GM23248 (cell line): ENCODE data around the gene PTPRN2. TPM values are rescaled to one million over a fixed set of nuclear protein-coding genes. Genes with fewer than 3 reads are reported as not detected.
"Not testable (repeated sequence)": the region's sequence is repeated elsewhere in the genome, so short reads cannot be mapped to it uniquely, and the experiment has no call there.

Experiments
- DNase-seq: peaks from one replicate; pipeline ENCODE4 v3.0.0-alpha.2; 2015
- H2AFZ ChIP-seq: fragments of 200-600 bp; sonication (generic); 2 replicates; pipeline ENCODE4 v1.6.1; 2016; ENCODE audit warnings: antibody characterized with exemption
- H3F3A ChIP-seq: fragments of 200-600 bp; sonication (generic); 2 replicates; pipeline ENCODE4 v1.6.1; 2016; ENCODE audit warnings: mild to moderate bottlenecking, antibody characterized with exemption, mixed run types; ENCODE audit not compliant: insufficient read depth
- H3K27ac ChIP-seq: fragments of 200-600 bp; sonication (generic); 2 replicates; pipeline ENCODE4 v1.5.1; 2016; ENCODE audit warnings: mild to moderate bottlenecking
- H3K27me3 ChIP-seq: fragments of 200-600 bp; sonication (generic); replicated peaks from 2 replicates; pipeline ENCODE4 v1.6.1; 2016; ENCODE audit warnings: mild to moderate bottlenecking; ENCODE audit not compliant: insufficient read depth
- H3K36me3 ChIP-seq: fragments of 200-600 bp; sonication (generic); 2 replicates; pipeline ENCODE4 v1.6.1; 2016; ENCODE audit warnings: low read depth, mild to moderate bottlenecking
- H3K4me1 ChIP-seq: fragments of 200-600 bp; sonication (generic); 2 replicates; pipeline ENCODE4 v1.6.1; 2016; ENCODE audit warnings: mild to moderate bottlenecking; ENCODE audit not compliant: insufficient read depth
- H3K4me2 ChIP-seq: fragments of 200-600 bp; sonication (generic); one replicate; pipeline ENCODE4 v1.6.1; 2016; ENCODE audit warnings: mild to moderate bottlenecking; ENCODE audit not compliant: unreplicated experiment
- H3K4me3 ChIP-seq: fragments of 200-600 bp; sonication (generic); 2 replicates; pipeline ENCODE4 v1.5.1; 2016; ENCODE audit warnings: mild to moderate bottlenecking
- H3K79me2 ChIP-seq: fragments of 200-600 bp; sonication (generic); 2 replicates; pipeline ENCODE4 v1.6.1; 2016; ENCODE audit warnings: mild to moderate bottlenecking; ENCODE audit not compliant: insufficient read depth
- H3K9ac ChIP-seq: fragments of 200-600 bp; sonication (generic); 2 replicates; pipeline ENCODE4 v1.6.1; 2016; ENCODE audit warnings: mild to moderate bottlenecking
- H3K9me2 ChIP-seq: fragments of 200-600 bp; sonication (generic); 2 replicates; pipeline ENCODE4 v1.6.1; 2016; ENCODE audit warnings: mixed run types, mild to moderate bottlenecking, moderate library complexity; ENCODE audit not compliant: insufficient read depth
- H3K9me3 ChIP-seq: fragments of 200-600 bp; sonication (generic); one replicate; pipeline ENCODE4 v1.6.1; 2017; ENCODE audit warnings: low read depth
- H4K20me1 ChIP-seq: fragments of 200-600 bp; sonication (generic); 2 replicates; pipeline ENCODE4 v1.6.0; 2016; ENCODE audit not compliant: insufficient read depth
- EZH2 ChIP-seq: fragments of 200-600 bp; sonication (generic); IDR thresholded peaks from 2 replicates; pipeline ENCODE4 v1.6.1; 2018; ENCODE audit warnings: antibody characterized with exemption, mild to moderate bottlenecking; ENCODE audit not compliant: insufficient read depth, poor library complexity, severe bottlenecking
- EZH2phosphoT487 ChIP-seq: fragments of 200-600 bp; sonication (generic); IDR thresholded peaks from 2 replicates; pipeline ENCODE4 v1.6.1; 2018; ENCODE audit warnings: antibody characterized with exemption, moderate library complexity, mild to moderate bottlenecking, low read depth; ENCODE audit not compliant: insufficient read depth
- WGBS, 2 experiments: methylation state at CpG; one replicate each; pipeline ENCODE4 v1.1.6; 2015 to 2017; ENCODE audit warnings: low lambda C conversion rate in 2 of 2, low coverage in 1 of 2; ENCODE audit errors: missing lambda C conversion rate in 2 of 2; 5-methylcytosine and 5-hydroxymethylcytosine counted together
- in situ Hi-C: fragments of 300-500 bp; cut with MboI; formaldehyde crosslinking; loops from 2 replicates; pipeline ENCODE4 v1.15.0; 2020
- polyA plus RNA-seq: library from polyadenylated mRNA; unstranded; fragments of >200 nt; fragmentation: Nextera tagmentation; extraction: Ambion mirVana; gene quantifications from 2 replicates; pipeline ENCODE4 v1.2.1, GENCODE V29; 2016
- total RNA-seq: library from RNA; depleted of rRNA; stranded (reverse); fragments of >200 nt; shearing (Covaris generic); gene quantifications from 2 replicates; pipeline ENCODE4 v1.2.3, GENCODE V29; 2014

The PTPRN2 gene
- total and polyA plus RNA-seq, 2 experiments from 2014 or later, result 0.13 TPM; not detected in 1

DNA sequence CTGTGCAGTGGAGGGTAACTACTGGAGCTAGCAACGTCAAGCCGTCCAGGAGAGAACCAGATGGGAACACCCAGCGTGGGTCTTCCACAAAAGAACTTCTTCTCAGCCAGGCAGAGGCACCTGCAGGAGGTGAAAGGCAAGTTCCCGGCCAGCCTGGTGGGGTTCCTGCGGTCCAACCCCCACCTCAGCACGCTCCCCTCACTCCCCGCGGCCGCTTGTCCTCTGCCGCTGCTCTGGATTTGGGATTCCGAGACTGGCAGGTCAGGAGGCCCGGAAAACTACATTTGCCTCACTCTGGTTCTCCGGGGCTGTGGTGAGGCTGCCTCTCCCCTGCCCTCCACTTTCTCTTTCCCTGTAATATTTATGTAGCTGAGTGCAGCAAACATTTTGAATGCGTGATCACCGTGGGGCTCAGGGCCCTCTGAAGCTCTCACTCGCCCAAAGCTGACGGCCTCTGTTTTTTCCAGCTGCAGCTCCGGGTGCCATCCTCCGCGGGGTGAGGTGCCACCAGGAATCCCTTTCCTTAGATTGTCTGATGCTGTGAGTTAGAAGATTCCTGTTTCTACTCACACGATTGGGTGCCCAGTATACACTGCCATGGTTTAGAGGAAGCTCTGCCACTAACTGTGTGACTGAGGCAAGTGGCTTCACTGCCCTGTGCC is 884.0 kb downstream of the PTPRN2 start:
- no peak for TF ChIP-seq EZH2phosphoT487
- no peak for TF ChIP-seq EZH2

DNA sequence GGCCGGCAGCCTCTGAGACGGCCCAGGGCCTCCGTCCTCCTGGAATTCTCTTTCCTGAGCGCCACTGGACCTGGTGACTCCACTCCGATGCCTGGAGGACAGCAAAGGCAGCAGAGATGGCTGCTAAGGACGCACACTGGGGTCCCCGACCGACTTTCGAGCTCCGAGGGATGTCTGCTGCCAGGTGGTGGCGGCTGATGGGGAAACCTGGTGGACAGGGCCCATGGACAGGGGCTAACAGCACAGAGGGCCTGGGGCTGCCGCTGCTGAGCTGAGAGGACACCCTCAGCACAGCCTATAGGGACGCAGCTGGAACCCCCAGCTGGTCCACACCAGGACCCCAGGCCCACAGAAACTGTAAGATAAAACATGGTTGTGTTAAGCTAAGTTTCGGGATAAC is 884.5 kb downstream of the PTPRN2 start:
- no peak overlapping the region for H3K27ac ChIP-seq
- no peaks in the 10 kb centered on the region for H3K4me1 ChIP-seq
- H3F3A ChIP-seq, result no peaks in the 10 kb centered on the region
- no peak overlapping the region for H3K4me2 ChIP-seq
- H3K9ac ChIP-seq, result no peak overlapping the region
- no peaks in the 10 kb centered on the region for H3K36me3 ChIP-seq
- H3K9me2 ChIP-seq, result no peaks in the 10 kb centered on the region
- 39 to 43% methylated on average over 14 of the region's 14 CpGs for WGBS, 2 experiments
- no peak overlapping the region for H3K4me3 ChIP-seq
- no peaks in the 10 kb centered on the region for H3K79me2 ChIP-seq
- H4K20me1 ChIP-seq, result no peaks in the 10 kb centered on the region
- TF ChIP-seq EZH2, result no peak
- TF ChIP-seq EZH2phosphoT487, result no peak
- no peaks in the 10 kb centered on the region for H3K27me3 ChIP-seq
- no peaks in the 10 kb centered on the region for H3K9me3 ChIP-seq
- in situ Hi-C loops, result no loop called here
- no peak overlapping the region for H2AFZ ChIP-seq
- DNase-seq, result no peak

More for the DNA sequence above, 884.0 kb downstream of the PTPRN2 start:
- H3K4me1 ChIP-seq, result no peaks in the 10 kb centered on the region
- no peaks in the 10 kb centered on the region for H4K20me1 ChIP-seq
- no peak overlapping the region for H3K27ac ChIP-seq
- H3K4me2 ChIP-seq, result no peak overlapping the region
- H3K4me3 ChIP-seq, result no peak overlapping the region
- H3K9ac ChIP-seq, result no peak overlapping the region
- no peaks in the 10 kb centered on the region for H3K9me2 ChIP-seq
- no peaks in the 10 kb centered on the region for H3K79me2 ChIP-seq
- no peak for DNase-seq
- in situ Hi-C loops, result no loop called here
- H3K36me3 ChIP-seq, result no peaks in the 10 kb centered on the region
- H3K9me3 ChIP-seq, result no peaks in the 10 kb centered on the region
- H3F3A ChIP-seq, result no peaks in the 10 kb centered on the region
- H3K27me3 ChIP-seq, result no peaks in the 10 kb centered on the region
- no peak overlapping the region for H2AFZ ChIP-seq
- 26 to 27% methylated on average over 20 of the region's 21 CpGs for WGBS, 2 experiments

DNA sequence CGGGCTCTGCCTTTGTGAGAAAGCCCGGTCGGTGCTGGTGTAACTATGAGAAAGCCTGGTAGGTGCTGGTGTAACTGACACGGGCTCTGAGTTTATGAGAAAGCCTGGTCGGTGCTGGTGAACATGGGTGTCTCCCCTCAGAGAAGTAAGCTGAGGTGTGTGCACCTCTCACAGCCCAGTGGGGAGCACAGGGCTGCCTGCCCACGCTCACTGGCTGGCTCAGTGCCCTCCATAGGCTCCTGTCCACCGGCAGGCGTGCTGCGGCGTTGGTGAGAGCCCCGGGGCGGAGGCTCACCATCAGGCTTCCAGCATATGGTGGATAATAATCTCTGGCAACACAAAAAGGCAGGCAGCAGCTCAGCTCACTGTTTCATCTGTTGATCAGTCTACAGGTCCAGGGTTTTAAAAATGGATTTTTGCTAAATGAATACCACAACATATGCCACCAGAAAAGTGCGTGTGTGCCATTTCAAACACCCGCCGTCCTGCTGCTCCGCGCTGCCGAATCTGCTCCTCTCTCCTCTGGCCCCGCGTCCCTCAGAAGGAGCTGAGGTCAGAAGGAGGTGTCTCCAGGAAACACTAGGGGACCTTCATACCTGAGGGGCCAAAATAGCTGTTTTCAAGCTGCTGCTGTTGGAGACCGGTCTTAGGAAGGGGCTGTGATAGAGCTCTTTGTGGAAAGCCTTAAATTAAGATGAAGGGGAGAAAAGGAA is 885.2 kb downstream of the PTPRN2 start:
- no peak overlapping the region for H3K4me2 ChIP-seq
- no peaks in the 10 kb centered on the region for H3K4me1 ChIP-seq
- no peaks in the 10 kb centered on the region for H3F3A ChIP-seq
- no peak overlapping the region for H3K4me3 ChIP-seq
- H3K9ac ChIP-seq, result no peak overlapping the region
- 41 to 46% methylated on average over 21 of the region's 21 CpGs for WGBS, 2 experiments
- no peaks in the 10 kb centered on the region for H3K9me2 ChIP-seq
- H3K27me3 ChIP-seq, result no peaks in the 10 kb centered on the region
- H3K36me3 ChIP-seq, result no peaks in the 10 kb centered on the region
- H3K9me3 ChIP-seq, result no peaks in the 10 kb centered on the region
- H3K79me2 ChIP-seq, result no peaks in the 10 kb centered on the region
- no peaks in the 10 kb centered on the region for H4K20me1 ChIP-seq
- in situ Hi-C loops, result no loop called here
- no peak overlapping the region for H2AFZ ChIP-seq
- H3K27ac ChIP-seq, result no peak overlapping the region
- no peak for TF ChIP-seq EZH2phosphoT487
- TF ChIP-seq EZH2, result no peak
- DNase-seq, result no peak

DNA sequence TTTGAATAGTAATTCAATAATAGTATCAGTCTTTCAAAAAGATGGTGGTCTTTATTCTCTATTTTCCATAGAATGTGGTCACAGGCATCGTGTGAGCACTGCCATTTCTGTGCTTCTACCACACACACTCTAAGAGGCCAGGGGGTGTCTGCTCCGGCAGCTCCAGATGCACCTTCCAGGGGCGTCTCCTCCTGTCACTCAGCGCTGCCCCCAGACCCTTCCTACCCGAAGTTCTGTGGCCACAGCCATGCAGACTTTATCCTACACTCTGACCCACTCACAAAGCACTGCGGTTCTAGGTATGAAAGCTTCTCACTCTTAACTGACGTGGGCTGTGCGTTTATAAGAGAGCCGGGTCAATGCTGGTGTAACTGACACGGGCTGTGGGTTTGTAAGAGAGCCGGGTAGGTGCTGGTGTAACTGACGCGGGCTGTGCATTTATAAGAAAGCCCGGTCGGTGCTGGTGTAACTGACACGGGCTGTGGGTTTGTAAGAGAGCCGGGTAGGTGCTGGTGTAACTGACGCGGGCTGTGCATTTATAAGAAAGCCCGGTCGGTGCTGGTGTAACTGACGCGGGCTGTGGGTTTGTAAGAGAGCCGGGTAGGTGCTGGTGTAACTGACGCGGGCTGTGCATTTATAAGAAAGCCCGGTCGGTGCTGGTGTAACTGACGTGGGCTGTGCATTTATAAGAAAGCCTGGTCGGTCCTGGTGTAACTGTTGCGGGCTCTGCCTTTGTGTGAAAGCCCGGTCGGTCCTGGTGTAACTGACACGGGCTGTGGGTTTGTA is 886.0 kb downstream of the PTPRN2 start:
- H3K4me3 ChIP-seq, H4K20me1 ChIP-seq, H3K27ac ChIP-seq, H3K4me2 ChIP-seq, H3K36me3 ChIP-seq, DNase-seq, H3K4me1 ChIP-seq, H3K9ac ChIP-seq, H3K27me3 ChIP-seq, H3F3A ChIP-seq, H3K79me2 ChIP-seq, H2AFZ ChIP-seq, H3K9me2 ChIP-seq, H3K9me3 ChIP-seq, in situ Hi-C loops: not testable (repeated sequence)
- 48 to 54% methylated on average over 27 to 34 of the region's 34 CpGs for WGBS, 2 experiments
